PC-3 (cell line): ENCODE data around the gene APBB2. TPM values are rescaled to one million over a fixed set of nuclear protein-coding genes. Genes with fewer than 3 reads are reported as not detected.

Experiments used
- ATAC-seq: fragments of 200-7000 bp; cut with Tn5 transposase; 2 replicates; pipeline ENCODE4 v1.9.1; 2020; ENCODE audit warnings: mild to moderate bottlenecking, moderate library complexity
- BruUV-seq: library from RNA; stranded (reverse); fragments of 400-500 nt; replicated peaks from 2 replicates; lab custom pipeline; 2021; lab: Mats Ljungman, UMichigan
- CTCF ChIA-PET: fragments of 300-600 bp; sonication (Branson Sonifier 250); formaldehyde crosslinking; loops from one replicate; lab custom pipeline; 2022; ENCODE audit warnings: antibody characterized with exemption; lab: Charles Lee
- POLR2A ChIA-PET: fragments of 300-600 bp; sonication (Branson Sonifier 250); formaldehyde crosslinking; loops from one replicate; lab custom pipeline; 2022; ENCODE audit warnings: antibody characterized with exemption; ENCODE audit not compliant: unreplicated experiment; lab: Charles Lee
- DNase-seq: peaks from one replicate; pipeline ENCODE4 v3.0.0-alpha.2; 2015
- H2AFZ ChIP-seq: fragments of 300-600 bp; sonication (generic); 2 replicates; pipeline ENCODE4 v1.6.0; 2016; ENCODE audit warnings: antibody characterized with exemption, low read length
- H3F3A ChIP-seq: fragments of 300-600 bp; sonication (generic); one replicate; pipeline ENCODE4 v1.6.0; 2017; ENCODE audit warnings: antibody characterized with exemption, low read length, control low read depth, mild to moderate bottlenecking; ENCODE audit not compliant: unreplicated experiment
- H3K27ac ChIP-seq: fragments of 300-600 bp; sonication (generic); 2 replicates; pipeline ENCODE4 v1.5.1; 2016; ENCODE audit warnings: mild to moderate bottlenecking, low read length
- H3K27me3 ChIP-seq: fragments of 300-600 bp; sonication (generic); 2 replicates; pipeline ENCODE4 v1.6.1; 2016; ENCODE audit warnings: low read length, mixed read lengths
- H3K36me3 ChIP-seq: fragments of 300-600 bp; sonication (generic); 2 replicates; pipeline ENCODE4 v1.6.1; 2016; ENCODE audit warnings: low read depth, mixed run types, low read length, mixed read lengths
- H3K4me1 ChIP-seq: fragments of 300-600 bp; sonication (generic); 2 replicates; pipeline ENCODE4 v1.5.1; 2016; ENCODE audit warnings: low read length; ENCODE audit not compliant: insufficient read depth
- H3K4me2 ChIP-seq: fragments of 300-600 bp; sonication (generic); 2 replicates; pipeline ENCODE4 v1.6.0; 2016; ENCODE audit warnings: low read length
- H3K4me3 ChIP-seq: fragments of 300-600 bp; sonication (generic); 2 replicates; pipeline ENCODE4 v1.5.1; 2016; ENCODE audit warnings: mild to moderate bottlenecking, low read length, mixed read lengths
- H3K79me2 ChIP-seq: fragments of 300-600 bp; sonication (generic); 2 replicates; pipeline ENCODE4 v1.6.1; 2017; ENCODE audit warnings: low read length, mixed read lengths
- H3K9ac ChIP-seq: fragments of 300-600 bp; sonication (generic); 2 replicates; pipeline ENCODE4 v1.6.0; 2016; ENCODE audit warnings: mild to moderate bottlenecking, low read length
- H3K9me2 ChIP-seq: fragments of 300-600 bp; sonication (generic); replicated peaks from 2 replicates; pipeline ENCODE4 v1.6.1; 2016; ENCODE audit warnings: mixed run types, low read length, mixed read lengths
- H3K9me3 ChIP-seq: fragments of 300-600 bp; sonication (generic); 2 replicates; pipeline ENCODE4 v1.6.1; 2016; ENCODE audit warnings: low read length, mixed read lengths
- H4K20me1 ChIP-seq: fragments of 300-600 bp; sonication (generic); 2 replicates; pipeline ENCODE4 v1.6.1; 2016; ENCODE audit warnings: low read length, mixed read lengths
- CTCF ChIP-seq: fragments of 300-600 bp; sonication (generic); conservative IDR thresholded peaks from 2 replicates; pipeline ENCODE4 v1.5.1; 2017; ENCODE audit warnings: antibody characterized with exemption, low read depth, mild to moderate bottlenecking, low read length
- EZH2 ChIP-seq: fragments of 300-600 bp; sonication (generic); IDR thresholded peaks from one replicate; pipeline ENCODE4 v1.6.1; 2017; ENCODE audit warnings: antibody characterized with exemption, mild to moderate bottlenecking, low read length; ENCODE audit not compliant: unreplicated experiment
- EZH2phosphoT487 ChIP-seq: fragments of 300-600 bp; sonication (generic); IDR thresholded peaks from 2 replicates; pipeline ENCODE4 v1.6.1; 2018; ENCODE audit warnings: mild to moderate bottlenecking, antibody characterized with exemption, low read length, borderline replicate concordance
- intact Hi-C: fragments of 100-400 bp; cut with micrococcal nuclease; formaldehyde crosslinking; loops from 2 replicates; pipeline ENCODE4 v1.9.0; 2023
- total RNA-seq: library from RNA; depleted of rRNA; stranded (reverse); fragments of >200 nt; gene quantifications from 2 replicates; pipeline ENCODE4 v1.2.3, GENCODE V29; 2014

APBB2 gene
- total RNA-seq, 1 experiment from 2014 or later, result 24.7 TPM

GRCh38 chr4:41092128-41092527 is 122.2 kb downstream of the APBB2 start:
- Histone ChIP-seq H3K4me3 (no peak overlapping the region), H3K79me2 (no peaks in the 10 kb centered on the region), H4K20me1 (no peaks in the 10 kb centered on the region), H3K9ac (no peak overlapping the region), H3K9me2 (no peaks in the 10 kb centered on the region), H3K4me1 (no peaks in the 10 kb centered on the region), H3K27ac (no peak overlapping the region), H3K4me2 (no peak overlapping the region), H3K27me3 (no peaks in the 10 kb centered on the region), H3F3A (no peaks in the 10 kb centered on the region), H2AFZ (no peak overlapping the region), H3K36me3 (no peaks in the 10 kb centered on the region), H3K9me3 (no peaks in the 10 kb centered on the region)
- POLR2A ChIA-PET, result no interaction called here
- TF ChIP-seq EZH2phosphoT487 (no peak), CTCF (no peak), EZH2 (no peak)
- intact Hi-C loops, result no loop called here
- BruUV-seq, result no TSS peak
- ATAC-seq (no peak), DNase-seq (no peak)
- CTCF ChIA-PET, result no interaction called here

GRCh38 chr4:41081847-41082246 is 132.5 kb downstream of the APBB2 start:
- no peaks in the 10 kb centered on the region for H3K9me2 ChIP-seq
- TF ChIP-seq EZH2phosphoT487 (no peak), CTCF (no peak), EZH2 (no peak)
- H3K4me3 ChIP-seq, result no peak overlapping the region
- POLR2A ChIA-PET, result no interaction called here
- no peak for ATAC-seq
- H3F3A ChIP-seq, result no peaks in the 10 kb centered on the region
- no peaks in the 10 kb centered on the region for H3K4me1 ChIP-seq
- H3K9ac ChIP-seq, result no peak overlapping the region
- no TSS peak for BruUV-seq
- intact Hi-C loops, result no loop called here
- H3K4me2 ChIP-seq, result no peak overlapping the region
- H3K27me3 ChIP-seq, result no peaks in the 10 kb centered on the region
- peaks cover 6% of the 10 kb centered on the region for H3K9me3 ChIP-seq
- H3K36me3 ChIP-seq, result peaks cover 4% of the 10 kb centered on the region; the same call in 1 of the 2 replicates
- H4K20me1 ChIP-seq, result no peaks in the 10 kb centered on the region
- CTCF ChIA-PET, result no interaction called here
- no peak for DNase-seq
- H3K79me2 ChIP-seq, result no peaks in the 10 kb centered on the region
- H3K27ac ChIP-seq, result no peak overlapping the region
- H2AFZ ChIP-seq, result no peak overlapping the region

- no TSS peak for BruUV-seq
Observed at GRCh38 chr4:41080976-41081375, 133.4 kb downstream of the APBB2 start.

More at GRCh38 chr4:41080976-41081375, 133.4 kb downstream of the APBB2 start:
- POLR2A ChIA-PET, result no interaction called here
- Histone ChIP-seq H2AFZ (no peak overlapping the region), H3F3A (no peaks in the 10 kb centered on the region), H3K9me2 (no peaks in the 10 kb centered on the region), H3K36me3 (no peaks in the 10 kb centered on the region), H3K79me2 (no peaks in the 10 kb centered on the region), H3K27me3 (no peaks in the 10 kb centered on the region), H3K4me3 (no peak overlapping the region), H4K20me1 (no peaks in the 10 kb centered on the region), H3K4me2 (no peak overlapping the region), H3K27ac (no peak overlapping the region), H3K9me3 (no peaks in the 10 kb centered on the region), H3K9ac (no peak overlapping the region), H3K4me1 (no peaks in the 10 kb centered on the region)
- CTCF ChIA-PET, result no interaction called here
- ATAC-seq (no peak), DNase-seq (no peak)
- TF ChIP-seq EZH2phosphoT487 (no peak), CTCF (no peak), EZH2 (no peak)
- intact Hi-C loops, result no loop called here
